NCI-H82 treated with DMSO at 0.1 percent for 48 hours (cell line): ENCODE measurements around the gene FSTL4.

Experiments used
- DNase-seq: peaks from one replicate; lab custom pipeline; 2025; ENCODE audit not compliant: unreplicated experiment; lab: John Stamatoyannopoulos, UW

Gene FSTL4

DNA sequence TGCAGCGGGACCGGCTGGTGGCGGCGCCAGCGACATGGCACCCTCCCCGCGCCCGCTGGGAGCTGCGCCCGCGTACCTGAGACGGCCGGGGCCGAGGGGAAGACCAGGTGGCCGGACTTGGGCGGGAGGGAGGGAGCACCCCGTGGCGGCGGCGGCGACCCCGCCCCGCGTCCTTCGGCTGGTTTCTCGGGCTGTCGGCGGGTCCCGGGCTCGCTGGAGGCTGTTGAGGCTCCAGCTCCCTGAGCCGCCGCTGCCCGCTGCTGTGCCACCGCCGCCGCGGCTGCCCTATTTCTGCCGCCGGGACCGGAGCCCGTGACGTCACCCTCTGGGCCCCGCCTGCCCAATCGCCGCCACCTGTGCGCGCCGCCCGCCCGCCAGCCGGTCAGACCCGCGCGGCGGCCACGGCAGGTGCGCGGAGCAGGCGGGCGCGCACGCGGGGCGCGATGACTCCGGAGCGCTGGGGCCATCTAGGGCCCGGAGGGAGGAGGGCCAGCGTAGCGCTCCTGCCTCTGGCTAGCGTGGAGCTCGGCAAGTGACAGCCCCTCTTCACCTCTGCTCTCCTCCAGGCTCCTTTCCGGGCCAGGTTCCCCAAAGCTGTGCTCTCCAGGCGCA is at the start of gene FSTL4:
FSTL4 (minus strand) TSS at position 293 of the 612 bp plus-strand sequence.
- DNase-seq, result no peak

- DNase-seq, result no peak
These were observed 49.0 kb upstream of the FSTL4 start for GRCh38 chr5:133661389-133661788.

DNA sequence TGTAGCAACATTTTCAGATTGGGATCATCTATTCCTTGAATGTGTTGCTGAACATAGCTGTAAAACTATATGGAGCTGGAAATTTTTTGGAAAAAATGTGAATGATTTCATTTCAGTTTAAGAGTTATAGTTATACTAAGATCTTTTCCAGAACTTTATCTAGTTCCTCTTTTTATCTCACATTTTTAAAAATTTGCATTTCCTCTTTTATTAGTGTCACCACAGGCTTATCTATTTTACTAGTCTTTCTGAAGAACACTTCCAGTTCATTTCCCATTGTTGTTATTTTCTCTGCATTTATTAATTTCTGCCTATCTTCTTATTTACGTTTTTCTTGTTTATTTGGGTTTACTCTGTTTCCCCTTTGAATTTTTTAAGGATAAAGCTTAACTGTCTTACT is 46.0 kb upstream of the FSTL4 start:
- no peak for DNase-seq

- no peak for DNase-seq
These were observed 44.7 kb upstream of the FSTL4 start for GRCh38 chr5:133657036-133657435.

GRCh38 chr5:133655966-133656365 is 43.6 kb upstream of the FSTL4 start:
- DNase-seq, result no peak

DNA sequence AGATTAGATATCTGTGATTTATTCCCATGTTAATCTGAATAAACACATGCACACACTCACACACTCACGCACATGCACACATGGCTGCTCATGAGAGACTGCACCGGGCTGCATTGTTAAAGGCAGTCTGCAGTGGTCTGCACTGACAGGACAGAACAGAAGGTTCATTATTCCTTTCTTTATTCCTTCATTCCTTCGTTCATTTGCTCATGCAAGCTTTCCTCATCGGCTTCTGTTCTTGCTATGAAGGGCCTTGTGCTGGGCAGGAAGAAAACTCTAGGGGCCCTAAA is 41.4 kb upstream of the FSTL4 start:
- DNase-seq, result no peak

DNA sequence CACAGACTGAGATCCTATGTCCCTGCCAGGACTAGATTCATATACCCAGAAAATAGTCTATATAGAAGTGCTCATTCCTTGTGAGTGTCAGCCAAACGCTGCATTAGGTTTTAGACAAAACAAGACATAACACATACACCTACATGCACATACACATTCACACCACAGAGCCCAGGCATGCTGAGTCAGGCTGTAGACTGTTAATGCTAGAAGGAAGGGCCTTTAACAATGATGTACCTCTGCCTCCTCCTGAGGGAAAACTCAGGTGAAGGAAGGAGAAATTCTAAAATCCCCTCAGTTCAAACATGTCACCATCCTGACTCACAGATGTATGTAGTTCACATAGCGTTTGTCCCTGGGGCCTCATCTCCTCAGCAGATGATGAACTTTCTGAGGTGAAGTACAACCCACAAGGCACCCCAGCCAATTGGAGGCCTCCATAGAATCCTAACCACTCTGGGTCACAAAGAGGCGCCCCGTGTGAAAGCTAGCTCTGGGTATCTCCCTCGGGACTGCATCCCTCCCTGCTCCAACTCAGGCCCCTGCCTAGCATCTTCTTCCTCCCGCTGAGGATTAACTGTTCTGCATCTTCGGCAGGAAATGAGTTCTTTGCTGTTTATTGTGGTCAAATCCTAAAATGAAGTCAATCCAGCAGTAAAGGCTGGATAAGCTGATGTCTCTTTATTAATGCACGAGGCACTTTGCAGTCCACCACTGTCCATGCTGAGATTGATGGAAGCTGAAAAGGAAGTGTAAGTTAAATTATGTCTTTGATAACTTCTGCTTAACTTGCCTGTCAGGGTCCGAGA is 40.8 kb upstream of the FSTL4 start:
- no peak for DNase-seq

GRCh38 chr5:133644000-133644865 is 31.9 kb upstream of the FSTL4 start:
- DNase-seq, result no peak

DNA sequence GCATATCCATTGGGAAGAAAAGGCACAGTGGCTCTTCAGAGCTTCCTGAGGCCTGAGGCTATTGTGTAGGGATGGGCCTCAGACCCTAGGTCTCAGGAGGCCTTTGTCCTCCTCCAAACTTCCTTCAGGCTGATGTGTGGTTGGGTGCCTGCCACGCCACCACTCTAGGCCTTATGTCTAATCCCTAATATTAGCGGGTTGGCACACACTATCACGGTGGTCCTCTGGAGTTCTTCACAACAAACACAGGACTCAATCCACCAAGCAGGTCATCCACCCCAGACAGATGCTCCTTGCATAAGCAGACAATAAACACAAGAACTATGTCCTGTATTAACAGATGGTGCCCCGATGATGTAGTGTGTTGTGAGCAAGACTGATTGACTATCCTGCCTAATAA is 31.0 kb upstream of the FSTL4 start:
- peak; percentile 46 for DNase-seq

GRCh38 chr5:133642153-133642722 is 29.9 kb upstream of the FSTL4 start:
- DNase-seq, result peak; percentile 50

- no peak for DNase-seq
These were observed 29.3 kb upstream of the FSTL4 start for GRCh38 chr5:133641683-133642082.

DNA sequence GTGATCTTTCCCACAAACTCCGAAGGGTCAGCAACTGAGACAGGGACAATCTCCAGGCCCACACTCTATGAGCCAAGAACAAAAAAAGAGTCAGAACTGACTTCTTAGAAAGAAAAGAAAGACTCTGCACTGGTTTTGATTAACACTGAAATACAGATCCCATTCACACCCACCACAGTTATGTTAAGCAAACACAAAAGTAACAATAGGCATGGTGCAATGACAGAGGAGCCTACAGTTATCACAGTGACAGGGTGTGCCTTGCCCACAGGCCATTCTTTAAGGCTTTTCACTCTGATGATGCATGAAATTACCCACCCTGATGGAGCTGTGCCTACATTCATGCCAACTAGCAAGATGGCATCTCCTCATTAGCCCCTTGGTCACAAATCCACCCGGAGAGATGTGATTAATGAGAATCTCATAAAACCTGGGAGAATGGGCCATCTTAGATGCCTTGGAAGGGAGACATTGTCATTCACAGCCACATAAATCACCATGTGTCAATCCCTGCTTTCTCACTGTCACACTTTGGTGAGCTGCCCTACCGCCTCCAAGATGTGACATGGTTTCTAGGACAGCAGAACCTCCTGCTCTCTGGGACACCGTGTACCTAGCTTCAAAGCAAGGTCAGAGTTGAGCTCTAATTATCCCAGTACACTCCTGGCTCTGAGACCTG is 27.6 kb upstream of the FSTL4 start:
- DNase-seq, result no peak

DNA sequence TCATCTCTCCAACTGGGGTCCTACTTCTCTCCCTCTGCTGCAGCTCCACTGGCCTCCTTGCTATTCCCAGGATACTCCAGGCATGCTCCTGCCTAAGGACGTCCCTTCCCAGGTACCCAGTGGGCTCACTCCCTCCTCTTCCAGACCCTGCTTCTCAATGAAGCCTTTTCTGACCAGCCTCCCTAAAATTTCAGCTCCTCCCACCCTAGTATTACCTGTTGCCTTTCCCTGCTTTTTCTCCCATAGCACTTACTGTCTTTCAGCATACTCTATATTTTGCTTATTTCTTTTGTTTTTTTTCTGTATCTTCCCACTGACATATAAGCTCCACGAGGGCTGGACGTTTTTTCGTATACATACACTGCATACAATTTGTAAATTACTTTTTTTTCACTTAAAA is 26.1 kb upstream of the FSTL4 start:
- no peak for DNase-seq

GRCh38 chr5:133637206-133637605 is 24.9 kb upstream of the FSTL4 start:
- DNase-seq, result no peak

- DNase-seq, result no peak
These were observed 22.7 kb upstream of the FSTL4 start for GRCh38 chr5:133635051-133635450.

DNA sequence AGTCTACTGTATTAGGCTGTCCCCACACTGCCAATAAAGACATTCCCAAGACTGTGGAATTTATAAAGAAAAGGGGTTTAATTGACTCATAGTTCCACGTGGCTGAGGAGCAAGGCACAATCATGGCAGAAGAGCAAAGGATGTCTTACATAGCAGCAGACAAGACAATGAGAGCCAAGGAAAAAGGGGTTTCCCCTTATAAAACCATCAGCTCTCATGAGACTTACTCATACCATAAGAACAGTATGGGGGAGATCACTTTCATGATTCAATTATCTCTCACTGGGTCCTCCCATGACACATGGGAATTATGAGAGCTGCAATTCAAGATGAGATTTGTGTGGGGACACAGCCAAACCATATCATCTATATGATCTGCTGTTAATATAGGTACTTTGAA is 14.8 kb upstream of the FSTL4 start:
- no peak for DNase-seq

DNA sequence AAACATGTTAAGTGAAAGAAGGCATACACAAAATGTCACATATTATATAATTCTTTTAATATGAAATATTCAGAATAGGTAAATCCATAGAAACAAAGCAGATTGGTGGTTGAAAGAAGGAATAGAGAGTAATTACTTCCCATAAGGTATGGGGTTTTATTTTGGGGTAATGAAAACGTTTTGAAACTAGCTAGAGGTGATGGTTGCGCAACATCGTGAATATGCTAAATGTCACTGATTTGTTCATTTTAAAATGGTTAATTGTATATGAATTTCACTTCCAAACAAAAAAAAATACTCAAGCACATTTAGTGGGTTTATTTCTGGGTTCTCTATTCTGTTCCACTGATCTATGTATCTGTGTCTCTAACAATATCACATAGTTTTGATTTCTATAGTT is 12.0 kb upstream of the FSTL4 start:
- DNase-seq, result no peak

DNA sequence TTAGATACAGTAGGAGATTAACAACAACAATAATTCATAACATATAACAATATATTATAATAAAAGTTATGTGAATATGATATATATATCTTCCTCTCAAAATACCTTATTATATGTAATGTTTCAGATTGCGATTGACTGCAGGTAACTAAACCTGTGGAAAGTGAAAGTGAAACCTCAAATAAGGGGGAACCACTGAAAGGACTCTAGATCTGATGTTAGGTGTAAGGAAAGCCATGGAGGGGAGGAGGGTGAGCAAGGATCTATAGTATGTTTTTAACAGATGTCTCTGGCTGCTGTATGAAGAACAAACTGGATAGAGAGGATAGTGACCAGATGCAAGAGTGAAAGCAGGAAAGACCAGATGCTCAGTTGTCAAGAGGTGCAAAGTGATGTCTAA is 5.8 kb upstream of the FSTL4 start:
- DNase-seq, result no peak

- DNase-seq, result no peak
These were observed 1.4 kb upstream of the FSTL4 start for GRCh38 chr5:133613743-133614142.

DNA sequence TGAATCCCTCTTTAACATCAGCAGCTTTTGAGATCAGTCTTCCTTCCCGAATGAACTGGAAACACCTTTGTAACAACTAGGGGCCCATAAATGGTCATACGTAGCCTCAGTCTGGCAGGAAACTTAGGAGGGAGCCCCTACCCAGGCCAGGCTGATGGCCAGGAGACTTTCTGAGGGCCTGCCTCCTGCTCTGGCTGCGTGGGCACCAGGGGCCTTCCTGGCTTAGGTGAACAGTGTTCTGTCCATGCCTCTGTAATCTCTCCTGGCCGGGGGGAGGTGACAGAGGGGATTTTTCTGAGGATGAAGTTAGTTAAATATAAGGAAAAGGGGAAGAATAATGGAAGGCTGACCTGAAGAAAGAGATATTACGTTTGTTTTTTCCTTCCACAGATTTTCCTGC is 843 bp upstream of the FSTL4 start:
- DNase-seq, result no peak
